ENCODE measurements around the gene LENEP. TPM values are rescaled to one million over a fixed set of nuclear protein-coding genes. Genes with fewer than 3 reads are reported as not detected.

The LENEP gene, protein sequence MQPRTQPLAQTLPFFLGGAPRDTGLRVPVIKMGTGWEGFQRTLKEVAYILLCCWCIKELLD
- under 1 TPM in 1 of 9 donors, not detected in 8; 0.44 TPM for total RNA-seq
- not detected for polyA plus RNA-seq
- long read RNA-seq, donor 1: 0 reads
- long read RNA-seq, donor 2: 0 reads
- long read RNA-seq, donor 3: 0 reads
- long read RNA-seq, donor 4: 0 reads
- long read RNA-seq, donor 5, partial matches to known transcripts: 0 of 1 reads
- long read RNA-seq, donor 5, other reads (novel, unspliced or antisense): 0 of 1 reads
- long read RNA-seq, donor 6: 0 reads
- long read RNA-seq, donor 7: 0 reads
- long read RNA-seq, donor 8: 0 reads
- long read RNA-seq, donor 9: 0 reads
- long read RNA-seq, donor 10: 0 reads

DNA sequence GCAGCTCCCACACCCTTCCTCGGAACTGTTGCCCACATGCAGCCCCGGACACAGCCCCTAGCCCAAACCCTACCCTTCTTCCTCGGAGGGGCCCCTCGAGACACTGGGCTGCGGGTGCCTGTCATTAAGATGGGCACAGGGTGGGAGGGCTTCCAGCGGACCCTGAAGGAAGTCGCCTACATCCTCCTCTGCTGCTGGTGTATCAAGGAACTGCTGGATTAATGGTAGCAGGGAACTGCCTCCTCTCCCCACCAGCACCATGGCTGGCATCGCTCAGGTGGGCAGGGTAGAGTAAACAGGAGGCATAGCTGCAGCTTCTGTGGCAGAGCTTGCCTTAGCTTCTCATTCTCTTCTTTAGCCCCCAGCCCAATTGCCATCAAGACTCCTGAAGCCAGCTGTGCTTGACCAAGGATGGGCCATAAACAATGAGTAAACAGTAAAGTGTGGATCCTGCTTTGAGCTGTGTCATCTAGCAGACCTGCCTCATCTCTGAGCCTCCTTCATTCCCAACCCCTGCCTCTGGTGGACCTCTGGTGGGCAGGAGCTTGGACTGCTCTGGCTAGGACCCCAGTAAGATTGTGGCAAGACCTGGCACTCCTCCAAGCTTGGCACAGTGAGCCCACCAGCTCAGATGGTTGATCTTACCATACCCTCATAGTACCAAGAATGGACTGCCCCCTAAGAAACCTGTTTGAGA lies at the start of gene LENEP:
Gene LENEP (plus strand): TSS at position 15 of the 697 bp plus-strand sequence. CDS start 22 bp downstream, at position 37.
- WGBS, 4 donors: 76 to 100% (median 82%) methylated on average over 1 to 8 of the region's 8 CpGs
- Histone ChIP-seq H3K36me3 (replicated peaks in 1 of 2) (peaks cover 0 to 6% of the 10 kb centered on the region in 2 donors), H3K4me1 (replicated peaks in 1 of 2) (peaks cover under 1 to 4% of the 10 kb centered on the region in 2 donors), H3K27ac (no peak within 1 kb of the TSS), H3K9me3 (replicated peaks in 1 of 3) (no peaks in the 10 kb centered on the region), H3K27me3 (no peaks in the 10 kb centered on the region), H3K4me3 (no peak within 1 kb of the TSS)
- DNase-seq: peak in 1 of 7 donors; percentile 17
- intact Hi-C loops (cut with DNase I): no loop called here
- TF ChIP-seq, protein P1, sequence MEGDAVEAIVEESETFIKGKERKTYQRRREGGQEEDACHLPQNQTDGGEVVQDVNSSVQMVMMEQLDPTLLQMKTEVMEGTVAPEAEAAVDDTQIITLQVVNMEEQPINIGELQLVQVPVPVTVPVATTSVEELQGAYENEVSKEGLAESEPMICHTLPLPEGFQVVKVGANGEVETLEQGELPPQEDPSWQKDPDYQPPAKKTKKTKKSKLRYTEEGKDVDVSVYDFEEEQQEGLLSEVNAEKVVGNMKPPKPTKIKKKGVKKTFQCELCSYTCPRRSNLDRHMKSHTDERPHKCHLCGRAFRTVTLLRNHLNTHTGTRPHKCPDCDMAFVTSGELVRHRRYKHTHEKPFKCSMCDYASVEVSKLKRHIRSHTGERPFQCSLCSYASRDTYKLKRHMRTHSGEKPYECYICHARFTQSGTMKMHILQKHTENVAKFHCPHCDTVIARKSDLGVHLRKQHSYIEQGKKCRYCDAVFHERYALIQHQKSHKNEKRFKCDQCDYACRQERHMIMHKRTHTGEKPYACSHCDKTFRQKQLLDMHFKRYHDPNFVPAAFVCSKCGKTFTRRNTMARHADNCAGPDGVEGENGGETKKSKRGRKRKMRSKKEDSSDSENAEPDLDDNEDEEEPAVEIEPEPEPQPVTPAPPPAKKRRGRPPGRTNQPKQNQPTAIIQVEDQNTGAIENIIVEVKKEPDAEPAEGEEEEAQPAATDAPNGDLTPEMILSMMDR (IDR thresholded peaks at IDR 0.05): no peak
- no peak for TF ChIP-seq POLR2A (IDR thresholded peaks at IDR 0.05)

DNA sequence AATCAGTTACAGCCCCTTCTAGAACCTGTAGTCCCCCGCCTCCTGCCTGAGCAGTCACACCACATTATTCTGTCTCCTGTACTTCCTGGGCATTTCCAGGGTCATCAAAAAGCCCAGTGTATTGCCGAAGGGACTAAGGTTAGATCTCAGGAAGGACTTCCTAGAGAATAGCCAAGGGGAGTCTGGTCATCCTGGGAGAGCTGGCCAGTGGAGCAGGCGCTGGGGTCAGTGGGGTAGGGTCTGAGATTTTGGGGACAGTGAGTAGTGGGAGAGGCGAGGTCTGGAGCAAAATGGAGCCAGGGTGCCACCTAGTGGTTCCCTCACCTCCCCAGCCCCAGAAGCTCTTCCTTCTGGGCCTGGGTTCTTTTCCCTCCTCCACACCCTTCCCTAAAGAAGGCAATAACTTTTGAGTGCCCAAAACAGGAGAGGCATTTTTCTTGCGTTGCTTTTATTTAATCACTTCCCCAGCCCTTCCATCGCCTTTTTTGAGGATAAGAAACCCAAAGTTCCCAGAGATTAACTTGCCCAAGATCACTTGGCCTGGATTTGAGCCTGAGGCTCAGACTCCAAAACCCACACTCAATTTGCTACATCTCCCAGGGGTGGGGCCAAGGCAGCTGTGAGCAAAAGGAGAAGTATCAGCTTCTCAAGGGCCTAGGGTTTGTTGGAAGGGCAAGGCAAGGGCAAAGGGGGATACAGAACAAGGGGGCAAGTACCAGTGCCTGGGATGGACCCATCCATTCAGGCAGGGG lies 49.6 kb upstream of the LENEP start:
- WGBS, 4 donors: 28 to 42% (median 36%) methylated on average over 6 of the region's 6 CpGs
- Histone ChIP-seq H3K36me3 (replicated peaks in 1 of 2) (peaks cover 0 to 32% of the 10 kb centered on the region in 2 donors), H3K4me1 (replicated peaks in 1 of 2) (peaks cover 33 to 53% of the 10 kb centered on the region in 2 donors), H3K4me3 (no peak overlapping the region), H3K27me3 (no peaks in the 10 kb centered on the region), H3K9me3 (replicated peaks in 1 of 3) (no peaks in the 10 kb centered on the region), H3K27ac (peak overlapping the region; percentile 0 to 89 (median 68))
- TF ChIP-seq POLR2A (IDR thresholded peaks at IDR 0.05): no peak
- TF ChIP-seq, protein P1 (IDR thresholded peaks at IDR 0.05): peak; percentile 48 to 71 (median 61)
- peak in 1 of 7 donors; percentile 47 for DNase-seq
- intact Hi-C loops (cut with DNase I): no loop called here

DNA sequence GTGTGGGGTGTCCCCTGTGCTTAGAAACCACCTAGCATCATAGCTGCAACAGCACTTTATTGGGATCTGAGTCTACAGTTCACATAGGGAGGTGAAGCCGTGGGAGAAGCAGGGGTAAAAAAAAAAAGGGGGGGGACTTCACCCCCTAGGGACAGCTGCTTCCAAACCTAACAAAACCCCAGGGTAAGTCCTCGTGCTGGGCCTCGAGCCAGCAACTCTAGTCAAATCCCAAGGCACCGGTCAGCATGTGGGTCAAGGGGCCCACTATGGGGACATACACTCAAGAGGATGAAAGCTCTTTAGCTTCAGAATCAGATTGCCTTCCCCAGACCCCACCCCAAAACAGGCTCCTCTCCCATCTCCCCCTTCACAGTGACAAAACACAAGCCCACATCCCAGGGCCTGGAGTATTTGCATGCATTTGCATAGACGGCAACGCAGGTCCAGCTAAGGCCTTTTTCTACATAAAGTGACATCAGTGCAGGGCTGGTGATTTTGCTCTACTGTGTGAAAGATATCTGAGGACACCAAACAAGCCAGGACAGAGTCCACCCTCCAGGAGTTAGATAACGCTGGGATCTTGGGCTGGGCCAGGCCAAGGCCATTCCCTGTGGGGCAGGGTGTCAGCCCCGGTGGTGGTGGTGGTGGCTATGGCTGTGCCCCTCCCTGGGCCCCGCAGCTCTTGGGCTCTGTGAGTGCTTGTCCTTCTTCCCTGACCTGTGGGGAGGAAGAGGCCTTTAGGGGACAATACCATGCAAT lies 48.8 kb upstream of the LENEP start:
- H3K9me3 ChIP-seq (replicated peaks in 1 of 3): no peaks in the 10 kb centered on the region
- intact Hi-C loops (cut with DNase I): no loop called here
- peaks cover 33 to 52% of the 10 kb centered on the region in 2 donors for H3K4me1 ChIP-seq (replicated peaks in 1 of 2)
- no peaks in the 10 kb centered on the region for H3K27me3 ChIP-seq
- 24 to 43% (median 27%) methylated on average over 7 to 9 of the region's 9 CpGs for WGBS, 4 donors
- TF ChIP-seq, protein P1 (IDR thresholded peaks at IDR 0.05): no peak
- TF ChIP-seq POLR2A (IDR thresholded peaks at IDR 0.05): no peak
- H3K4me3 ChIP-seq: no peak overlapping the region
- H3K36me3 ChIP-seq (replicated peaks in 1 of 2): peaks cover 0 to 32% of the 10 kb centered on the region in 2 donors
- peak overlapping the region; percentile 0 to 89 (median 68) for H3K27ac ChIP-seq
- peak in 3 of 7 donors; percentile 51 to 68 (median 65) for DNase-seq
